Neural cell (in vitro differentiated cells): ENCODE data around the gene ALB. TPM values are rescaled to one million over a fixed set of nuclear protein-coding genes. Genes with fewer than 3 reads are reported as not detected.

Experiments
- H2AFZ ChIP-seq: fragments of 200-600, 300-800 bp; sonication (generic), shearing (Covaris generic); 2 replicates; pipeline ENCODE4 v1.6.0; 2014; ENCODE audit warnings: low read depth, mild to moderate bottlenecking, antibody characterized with exemption, low read length, moderate library complexity
- H3F3A ChIP-seq: fragments of 200-600 bp; shearing (Covaris generic); 2 replicates; pipeline ENCODE4 v1.6.1; 2016; ENCODE audit warnings: mild to moderate bottlenecking, moderate library complexity, mixed read lengths, antibody characterized with exemption, low read length; ENCODE audit not compliant: insufficient read depth, poor library complexity, severe bottlenecking
- H3K27ac ChIP-seq: fragments of 200-600, 300-800 bp; sonication (generic), shearing (Covaris generic); 2 replicates; pipeline ENCODE4 v1.5.1; 2014; ENCODE audit warnings: mild to moderate bottlenecking, low read length, moderate library complexity
- H3K27me3 ChIP-seq: fragments of 300-800, 200-600 bp; sonication (generic), shearing (Covaris generic); 2 replicates; pipeline ENCODE4 v1.6.0; 2014; ENCODE audit warnings: mild to moderate bottlenecking, low read depth, low read length, moderate library complexity; ENCODE audit not compliant: insufficient read depth
- H3K36me3 ChIP-seq: fragments of 300-800, 200-600 bp; sonication (generic), shearing (Covaris generic); 2 replicates; pipeline ENCODE4 v1.5.1; 2014; ENCODE audit warnings: mild to moderate bottlenecking, antibody characterized with exemption, low read length, moderate library complexity; ENCODE audit not compliant: insufficient read depth
- H3K4me2 ChIP-seq: fragments of 300-800, 200-600 bp; sonication (generic), shearing (Covaris generic); 2 replicates; pipeline ENCODE4 v1.6.0; 2014; ENCODE audit warnings: mild to moderate bottlenecking, low read length
- H3K4me3 ChIP-seq: fragments of 300-800, 200-600 bp; sonication (generic), shearing (Covaris generic); 2 replicates; pipeline ENCODE4 v1.5.1; 2014; ENCODE audit warnings: mild to moderate bottlenecking, low read length, moderate library complexity
- H3K79me2 ChIP-seq: fragments of 200-600 bp; shearing (Covaris generic); replicated peaks from 2 replicates; pipeline ENCODE4 v1.6.0; 2014; ENCODE audit warnings: mild to moderate bottlenecking, low read length, moderate library complexity; ENCODE audit not compliant: insufficient read depth
- H3K9ac ChIP-seq: fragments of 300-800, 200-600 bp; sonication (generic), shearing (Covaris generic); 2 replicates; pipeline ENCODE4 v1.6.1; 2016; ENCODE audit warnings: mild to moderate bottlenecking, low read length, mixed read lengths
- H3K9me2 ChIP-seq: fragments of 200-600 bp; shearing (Covaris generic); 2 replicates; pipeline ENCODE4 v1.6.1; 2016; ENCODE audit warnings: mild to moderate bottlenecking, low read length, mixed read lengths; ENCODE audit not compliant: insufficient read depth
- H3K9me3 ChIP-seq: fragments of 200-600, 300-800 bp; sonication (generic), shearing (Covaris generic); 2 replicates; pipeline ENCODE4 v1.6.1; 2016; ENCODE audit warnings: mild to moderate bottlenecking, mixed run types, low read length, moderate library complexity, mixed read lengths
- H4K20me1 ChIP-seq: fragments of 200-600 bp; shearing (Covaris generic); 2 replicates; pipeline ENCODE4 v1.6.1; 2016; ENCODE audit warnings: mild to moderate bottlenecking, mixed run types; ENCODE audit not compliant: insufficient read depth
- EP300 ChIP-seq: fragments of 450-650 bp; conservative IDR thresholded peaks from 2 replicates; pipeline ENCODE4 v1.6.1; 2014; ENCODE audit warnings: antibody characterized with exemption, mild to moderate bottlenecking, moderate library complexity; ENCODE audit not compliant: poor library complexity, severe bottlenecking
- EZH2 ChIP-seq: fragments of 200-600, 300-800 bp; shearing (Covaris generic), sonication (generic); IDR thresholded peaks from 2 replicates; pipeline ENCODE4 v1.6.1; 2014; ENCODE audit warnings: antibody characterized with exemption, low read length, borderline replicate concordance, mild to moderate bottlenecking; ENCODE audit not compliant: insufficient read depth, poor library complexity, severe bottlenecking
- MXI1 ChIP-seq: fragments of 450-650 bp; conservative IDR thresholded peaks from 2 replicates; pipeline ENCODE4 v1.6.1; 2014; ENCODE audit warnings: antibody characterized with exemption, mild to moderate bottlenecking; ENCODE audit not compliant: poor library complexity, severe bottlenecking
- POLR2AphosphoS5 ChIP-seq: IDR thresholded peaks from 2 replicates; pipeline ENCODE4 v1.6.1; 2012
- RAD21 ChIP-seq: fragments of 450-650 bp; conservative IDR thresholded peaks from 2 replicates; pipeline ENCODE4 v1.6.1; 2014; ENCODE audit warnings: antibody characterized with exemption, mild to moderate bottlenecking, moderate library complexity
- SMC3 ChIP-seq: fragments of 450-650 bp; conservative IDR thresholded peaks from 2 replicates; pipeline ENCODE4 v1.6.1; 2014; ENCODE audit warnings: antibody characterized with exemption, mild to moderate bottlenecking, moderate library complexity; ENCODE audit not compliant: poor library complexity
- TAF1 ChIP-seq: IDR thresholded peaks from 2 replicates; pipeline ENCODE4 v1.6.1; 2012; ENCODE audit warnings: low read depth
- polyA plus RNA-seq: library from polyadenylated mRNA; depleted of rRNA; stranded (reverse); fragments of >200 nt; gene quantifications from 2 replicates; pipeline ENCODE4 v1.2.3, GENCODE V29; 2014
- TF ChIP-seq, protein P1 (sequence below): IDR thresholded peaks from 2 replicates; pipeline ENCODE4 v1.6.1; 2012; ENCODE audit warnings: borderline replicate concordance
- TF ChIP-seq, protein P2 (sequence below): fragments of 450-650 bp; IDR thresholded peaks from 2 replicates; pipeline ENCODE4 v1.5.1; 2014; ENCODE audit warnings: antibody characterized with exemption, mild to moderate bottlenecking, moderate library complexity; ENCODE audit not compliant: poor library complexity, severe bottlenecking

Gene ALB
- polyA plus RNA-seq, 1 donor from 2014 or later, result 3.4 TPM

- Histone ChIP-seq H3K36me3 (no peaks in the 10 kb centered on the region), H3F3A (no peaks in the 10 kb centered on the region), H3K4me2 (no peak overlapping the region), H3K27me3 (no peaks in the 10 kb centered on the region), H4K20me1 (no peaks in the 10 kb centered on the region), H3K4me3 (no peak overlapping the region), H3K27ac (no peak overlapping the region), H3K9me2 (no peaks in the 10 kb centered on the region), H2AFZ (no peak overlapping the region), H3K9ac (no peak overlapping the region), H3K79me2 (no peaks in the 10 kb centered on the region), H3K9me3 (no peaks in the 10 kb centered on the region)
- TF ChIP-seq, protein P1, sequence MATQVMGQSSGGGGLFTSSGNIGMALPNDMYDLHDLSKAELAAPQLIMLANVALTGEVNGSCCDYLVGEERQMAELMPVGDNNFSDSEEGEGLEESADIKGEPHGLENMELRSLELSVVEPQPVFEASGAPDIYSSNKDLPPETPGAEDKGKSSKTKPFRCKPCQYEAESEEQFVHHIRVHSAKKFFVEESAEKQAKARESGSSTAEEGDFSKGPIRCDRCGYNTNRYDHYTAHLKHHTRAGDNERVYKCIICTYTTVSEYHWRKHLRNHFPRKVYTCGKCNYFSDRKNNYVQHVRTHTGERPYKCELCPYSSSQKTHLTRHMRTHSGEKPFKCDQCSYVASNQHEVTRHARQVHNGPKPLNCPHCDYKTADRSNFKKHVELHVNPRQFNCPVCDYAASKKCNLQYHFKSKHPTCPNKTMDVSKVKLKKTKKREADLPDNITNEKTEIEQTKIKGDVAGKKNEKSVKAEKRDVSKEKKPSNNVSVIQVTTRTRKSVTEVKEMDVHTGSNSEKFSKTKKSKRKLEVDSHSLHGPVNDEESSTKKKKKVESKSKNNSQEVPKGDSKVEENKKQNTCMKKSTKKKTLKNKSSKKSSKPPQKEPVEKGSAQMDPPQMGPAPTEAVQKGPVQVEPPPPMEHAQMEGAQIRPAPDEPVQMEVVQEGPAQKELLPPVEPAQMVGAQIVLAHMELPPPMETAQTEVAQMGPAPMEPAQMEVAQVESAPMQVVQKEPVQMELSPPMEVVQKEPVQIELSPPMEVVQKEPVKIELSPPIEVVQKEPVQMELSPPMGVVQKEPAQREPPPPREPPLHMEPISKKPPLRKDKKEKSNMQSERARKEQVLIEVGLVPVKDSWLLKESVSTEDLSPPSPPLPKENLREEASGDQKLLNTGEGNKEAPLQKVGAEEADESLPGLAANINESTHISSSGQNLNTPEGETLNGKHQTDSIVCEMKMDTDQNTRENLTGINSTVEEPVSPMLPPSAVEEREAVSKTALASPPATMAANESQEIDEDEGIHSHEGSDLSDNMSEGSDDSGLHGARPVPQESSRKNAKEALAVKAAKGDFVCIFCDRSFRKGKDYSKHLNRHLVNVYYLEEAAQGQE, result no peak
- TF ChIP-seq POLR2AphosphoS5, result no peak
- TF ChIP-seq SMC3, result no peak
- no peak for TF ChIP-seq MXI1
- TF ChIP-seq RAD21, result no peak
- no peak for TF ChIP-seq EZH2
- no peak for TF ChIP-seq TAF1
- no peak for TF ChIP-seq EP300
- TF ChIP-seq, protein P2, sequence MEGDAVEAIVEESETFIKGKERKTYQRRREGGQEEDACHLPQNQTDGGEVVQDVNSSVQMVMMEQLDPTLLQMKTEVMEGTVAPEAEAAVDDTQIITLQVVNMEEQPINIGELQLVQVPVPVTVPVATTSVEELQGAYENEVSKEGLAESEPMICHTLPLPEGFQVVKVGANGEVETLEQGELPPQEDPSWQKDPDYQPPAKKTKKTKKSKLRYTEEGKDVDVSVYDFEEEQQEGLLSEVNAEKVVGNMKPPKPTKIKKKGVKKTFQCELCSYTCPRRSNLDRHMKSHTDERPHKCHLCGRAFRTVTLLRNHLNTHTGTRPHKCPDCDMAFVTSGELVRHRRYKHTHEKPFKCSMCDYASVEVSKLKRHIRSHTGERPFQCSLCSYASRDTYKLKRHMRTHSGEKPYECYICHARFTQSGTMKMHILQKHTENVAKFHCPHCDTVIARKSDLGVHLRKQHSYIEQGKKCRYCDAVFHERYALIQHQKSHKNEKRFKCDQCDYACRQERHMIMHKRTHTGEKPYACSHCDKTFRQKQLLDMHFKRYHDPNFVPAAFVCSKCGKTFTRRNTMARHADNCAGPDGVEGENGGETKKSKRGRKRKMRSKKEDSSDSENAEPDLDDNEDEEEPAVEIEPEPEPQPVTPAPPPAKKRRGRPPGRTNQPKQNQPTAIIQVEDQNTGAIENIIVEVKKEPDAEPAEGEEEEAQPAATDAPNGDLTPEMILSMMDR, result no peak
Measured at GRCh38 chr4:73440653-73441052, 36.6 kb downstream of the ALB start.

DNA sequence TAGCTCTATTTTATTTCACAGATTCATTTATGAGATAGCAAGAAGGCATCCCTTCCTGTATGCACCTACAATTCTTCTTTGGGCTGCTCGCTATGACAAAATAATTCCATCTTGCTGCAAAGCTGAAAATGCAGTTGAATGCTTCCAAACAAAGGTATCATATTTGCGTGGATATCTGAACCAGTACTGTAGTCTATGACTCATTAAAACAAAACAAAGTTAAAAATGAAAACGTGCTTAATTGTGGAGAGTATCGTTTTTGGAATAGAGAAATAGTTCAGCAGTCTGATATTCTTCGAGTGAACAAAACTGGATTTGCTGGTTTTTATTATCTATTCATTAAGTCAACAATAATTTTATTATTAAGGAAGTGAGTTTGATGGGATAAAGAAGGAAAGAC is 38.2 kb downstream of the ALB start:
- no peaks in the 10 kb centered on the region for H3K9me3 ChIP-seq
- no peaks in the 10 kb centered on the region for H3K79me2 ChIP-seq
- no peaks in the 10 kb centered on the region for H3K9me2 ChIP-seq
- no peaks in the 10 kb centered on the region for H3K36me3 ChIP-seq
- no peak overlapping the region for H3K4me2 ChIP-seq
- peaks cover 1% of the 10 kb centered on the region for H3K27me3 ChIP-seq
- H2AFZ ChIP-seq, result no peak overlapping the region
- TF ChIP-seq TAF1, result no peak
- TF ChIP-seq, protein P1, result no peak
- TF ChIP-seq POLR2AphosphoS5, result no peak
- TF ChIP-seq RAD21, result no peak
- no peak for TF ChIP-seq EZH2
- TF ChIP-seq, protein P2, result no peak
- TF ChIP-seq MXI1, result no peak
- TF ChIP-seq SMC3, result no peak
- no peak for TF ChIP-seq EP300
- H3K27ac ChIP-seq, result no peak overlapping the region
- H3K4me3 ChIP-seq, result no peak overlapping the region
- H3K9ac ChIP-seq, result no peak overlapping the region
- H3F3A ChIP-seq, result no peaks in the 10 kb centered on the region
- no peaks in the 10 kb centered on the region for H4K20me1 ChIP-seq
